T-helper 2 cell treated with Interferon-gamma antibody and Interleukin-4, amounts not matched to agents 5 μg/mL and 100 μg/mL, for 36 hours (primary cell): ENCODE results near the gene CPPED1.

Experiments
- DNase-seq: peaks from one replicate; pipeline ENCODE4 v3.0.0; 2021; ENCODE audit warnings: low spot score
- H3K27ac Mint-ChIP-seq: one replicate; pipeline ENCODE4 v1.8.0; 2021; ENCODE audit warnings: mild to moderate bottlenecking, mixed read lengths
- H3K27me3 Mint-ChIP-seq: one replicate; pipeline ENCODE4 v1.8.0; 2021; ENCODE audit warnings: low read depth, mixed read lengths
- H3K36me3 Mint-ChIP-seq: one replicate; pipeline ENCODE4 v1.8.0; 2021; ENCODE audit warnings: low read depth, mixed read lengths
- H3K4me1 Mint-ChIP-seq: one replicate; pipeline ENCODE4 v1.8.0; 2021; ENCODE audit warnings: low read depth, mixed read lengths
- H3K4me3 Mint-ChIP-seq: one replicate; pipeline ENCODE4 v1.8.0; 2022; ENCODE audit warnings: mild to moderate bottlenecking, moderate library complexity, mixed read lengths
- H3K9me3 Mint-ChIP-seq: one replicate; pipeline ENCODE4 v1.8.0; 2021; ENCODE audit warnings: mixed read lengths

Gene CPPED1

GRCh38 chr16:12752159-12752558 is 51.5 kb downstream of the CPPED1 start:
- Mint-ChIP-seq H3K27ac (no peak overlapping the region), H3K36me3 (peaks cover 12% of the 10 kb centered on the region), H3K4me1 (peaks cover 25% of the 10 kb centered on the region)

DNA sequence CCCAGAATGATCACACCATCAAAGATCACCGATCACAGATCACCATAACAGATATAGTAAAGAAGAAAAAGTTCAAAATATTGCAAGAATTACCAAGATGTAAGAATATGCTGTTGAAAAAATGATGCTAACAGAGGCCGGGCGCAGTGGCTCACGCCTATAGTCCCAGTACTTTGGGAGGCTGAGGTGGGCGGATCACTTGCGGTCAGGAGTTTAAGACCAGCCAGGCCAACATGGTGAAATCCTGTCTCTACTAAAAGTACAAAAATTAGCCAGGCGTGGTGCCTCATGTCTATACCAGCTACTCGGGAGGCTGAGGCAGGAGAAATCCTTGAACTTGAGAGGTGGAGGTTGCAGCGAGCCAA is 53.2 kb downstream of the CPPED1 start:
- Mint-ChIP-seq H3K36me3 (peaks cover 19% of the 10 kb centered on the region), H3K9me3 (peaks cover 7% of the 10 kb centered on the region), H3K27ac (peak overlapping the region; percentile 85), H3K27me3 (no peaks in the 10 kb centered on the region), H3K4me3 (peak overlapping the region; percentile 47), H3K4me1 (peaks cover 25% of the 10 kb centered on the region)
- DNase-seq, result no peak

More at GRCh38 chr16:12752159-12752558, 51.5 kb downstream of the CPPED1 start:
- Mint-ChIP-seq H3K9me3 (no peaks in the 10 kb centered on the region), H3K27me3 (no peaks in the 10 kb centered on the region), H3K4me3 (no peak overlapping the region)
- DNase-seq, result no peak

GRCh38 chr16:12749076-12749475 is 54.6 kb downstream of the CPPED1 start:
- Mint-ChIP-seq H3K4me1 (peaks cover 25% of the 10 kb centered on the region), H3K4me3 (no peak overlapping the region), H3K27ac (peak overlapping the region; percentile 85), H3K27me3 (no peaks in the 10 kb centered on the region), H3K36me3 (peaks cover 30% of the 10 kb centered on the region), H3K9me3 (peaks cover 20% of the 10 kb centered on the region)
- DNase-seq, result no peak

DNA sequence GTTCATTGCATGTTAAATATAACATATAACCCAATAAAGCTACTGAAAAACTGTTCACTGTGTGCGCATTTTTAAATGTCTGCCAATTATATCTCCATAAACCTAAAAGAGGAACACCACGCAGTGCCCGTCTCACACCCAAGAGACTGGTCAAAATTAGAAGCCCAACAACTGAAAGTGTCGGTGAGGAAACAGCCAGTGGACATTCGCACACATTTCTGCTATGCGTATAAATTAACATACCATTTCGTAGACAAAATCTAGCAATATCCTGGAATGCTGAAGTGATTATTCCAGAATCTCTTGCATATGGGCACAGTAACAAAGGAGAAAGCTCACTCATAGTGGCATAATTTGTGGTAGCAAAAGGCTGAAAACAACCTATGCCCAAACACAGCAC is 55.9 kb downstream of the CPPED1 start:
- peaks cover 30% of the 10 kb centered on the region for H3K9me3 Mint-ChIP-seq
- no peak for DNase-seq
- H3K4me3 Mint-ChIP-seq, result no peak overlapping the region
- H3K27ac Mint-ChIP-seq, result no peak overlapping the region
- peaks cover 25% of the 10 kb centered on the region for H3K4me1 Mint-ChIP-seq
- no peaks in the 10 kb centered on the region for H3K27me3 Mint-ChIP-seq
- peaks cover 37% of the 10 kb centered on the region for H3K36me3 Mint-ChIP-seq

DNA sequence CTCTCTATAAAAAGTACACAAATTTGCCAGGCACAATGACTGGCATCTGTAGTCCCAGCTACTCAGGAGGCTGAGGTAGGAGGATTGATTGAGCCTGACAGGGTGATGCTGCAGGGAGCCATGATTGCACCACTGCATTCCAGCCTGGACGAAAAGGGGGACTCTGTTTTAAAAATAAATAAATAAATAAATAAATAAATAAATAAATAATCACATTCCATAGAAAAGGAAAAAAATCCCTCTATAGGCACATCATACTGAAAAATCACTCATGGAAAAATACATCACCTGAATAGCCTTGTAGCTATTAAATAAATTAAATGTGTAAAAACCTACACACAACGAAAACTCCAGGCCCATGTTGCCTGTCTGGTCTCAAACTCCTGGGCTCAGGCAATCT is 56.4 kb downstream of the CPPED1 start:
- Mint-ChIP-seq H3K27ac (no peak overlapping the region), H3K4me3 (no peak overlapping the region), H3K4me1 (peaks cover 25% of the 10 kb centered on the region), H3K27me3 (no peaks in the 10 kb centered on the region), H3K9me3 (peaks cover 30% of the 10 kb centered on the region), H3K36me3 (peaks cover 37% of the 10 kb centered on the region)
- no peak for DNase-seq

- Mint-ChIP-seq H3K27ac (no peak overlapping the region), H3K4me1 (peaks cover 8% of the 10 kb centered on the region), H3K9me3 (peaks cover 30% of the 10 kb centered on the region), H3K27me3 (no peaks in the 10 kb centered on the region), H3K4me3 (no peak overlapping the region), H3K36me3 (peaks cover 39% of the 10 kb centered on the region)
- DNase-seq, result no peak
Measured at GRCh38 chr16:12744860-12745259, 58.8 kb downstream of the CPPED1 start.

GRCh38 chr16:12742741-12743140 is 60.9 kb downstream of the CPPED1 start:
- H3K27ac Mint-ChIP-seq, result no peak overlapping the region
- no peaks in the 10 kb centered on the region for H3K4me1 Mint-ChIP-seq
- H3K36me3 Mint-ChIP-seq, result peaks cover 40% of the 10 kb centered on the region
- no peak for DNase-seq
- H3K9me3 Mint-ChIP-seq, result peaks cover 34% of the 10 kb centered on the region
- no peak overlapping the region for H3K4me3 Mint-ChIP-seq
- no peaks in the 10 kb centered on the region for H3K27me3 Mint-ChIP-seq

- DNase-seq, result no peak
- no peak overlapping the region for H3K4me3 Mint-ChIP-seq
- no peaks in the 10 kb centered on the region for H3K27me3 Mint-ChIP-seq
- H3K9me3 Mint-ChIP-seq, result peaks cover 33% of the 10 kb centered on the region
- peaks cover 44% of the 10 kb centered on the region for H3K36me3 Mint-ChIP-seq
- no peak overlapping the region for H3K27ac Mint-ChIP-seq
- H3K4me1 Mint-ChIP-seq, result no peaks in the 10 kb centered on the region
Measured at GRCh38 chr16:12740986-12741610, 62.6 kb downstream of the CPPED1 start.

- Mint-ChIP-seq H3K27me3 (no peaks in the 10 kb centered on the region), H3K4me1 (no peaks in the 10 kb centered on the region), H3K4me3 (no peak overlapping the region), H3K9me3 (peaks cover 24% of the 10 kb centered on the region), H3K36me3 (peaks cover 36% of the 10 kb centered on the region), H3K27ac (no peak overlapping the region)
- no peak for DNase-seq
Measured at GRCh38 chr16:12739738-12740137, 63.9 kb downstream of the CPPED1 start.

DNA sequence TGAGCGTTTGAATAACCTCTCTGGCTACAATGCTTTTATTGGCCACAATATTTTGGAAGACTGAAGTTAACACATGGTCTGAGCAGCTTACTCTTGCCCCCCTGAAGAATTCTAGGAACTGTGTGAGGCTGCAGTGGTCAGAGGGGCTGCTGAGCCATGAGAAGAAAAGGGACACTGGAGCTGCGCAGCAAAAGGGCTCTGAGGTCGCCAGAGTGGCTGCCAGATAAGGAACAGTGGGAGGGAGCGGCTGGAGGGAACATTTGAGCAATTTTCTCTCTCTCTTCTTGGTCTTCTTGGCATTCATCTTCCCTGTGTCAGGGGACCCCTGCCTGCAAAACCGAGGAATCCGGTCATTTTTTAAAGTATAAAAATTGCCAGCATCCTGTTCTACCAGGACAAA is 66.1 kb downstream of the CPPED1 start:
- peaks cover 22% of the 10 kb centered on the region for H3K9me3 Mint-ChIP-seq
- H3K4me3 Mint-ChIP-seq, result no peak overlapping the region
- peaks cover 40% of the 10 kb centered on the region for H3K36me3 Mint-ChIP-seq
- no peaks in the 10 kb centered on the region for H3K27me3 Mint-ChIP-seq
- H3K27ac Mint-ChIP-seq, result no peak overlapping the region
- DNase-seq, result no peak
- no peaks in the 10 kb centered on the region for H3K4me1 Mint-ChIP-seq

- Mint-ChIP-seq H3K4me1 (no peaks in the 10 kb centered on the region), H3K27me3 (no peaks in the 10 kb centered on the region), H3K27ac (no peak overlapping the region), H3K4me3 (no peak overlapping the region), H3K36me3 (peaks cover 48% of the 10 kb centered on the region), H3K9me3 (peaks cover 34% of the 10 kb centered on the region)
- DNase-seq, result no peak
Measured at GRCh38 chr16:12735805-12736204, 67.9 kb downstream of the CPPED1 start.

GRCh38 chr16:12732600-12732999 is 71.1 kb downstream of the CPPED1 start:
- no peak overlapping the region for H3K4me3 Mint-ChIP-seq
- H3K36me3 Mint-ChIP-seq, result peaks cover 36% of the 10 kb centered on the region
- H3K27ac Mint-ChIP-seq, result no peak overlapping the region
- peaks cover 3% of the 10 kb centered on the region for H3K4me1 Mint-ChIP-seq
- DNase-seq, result no peak
- H3K9me3 Mint-ChIP-seq, result peaks cover 35% of the 10 kb centered on the region
- H3K27me3 Mint-ChIP-seq, result no peaks in the 10 kb centered on the region

DNA sequence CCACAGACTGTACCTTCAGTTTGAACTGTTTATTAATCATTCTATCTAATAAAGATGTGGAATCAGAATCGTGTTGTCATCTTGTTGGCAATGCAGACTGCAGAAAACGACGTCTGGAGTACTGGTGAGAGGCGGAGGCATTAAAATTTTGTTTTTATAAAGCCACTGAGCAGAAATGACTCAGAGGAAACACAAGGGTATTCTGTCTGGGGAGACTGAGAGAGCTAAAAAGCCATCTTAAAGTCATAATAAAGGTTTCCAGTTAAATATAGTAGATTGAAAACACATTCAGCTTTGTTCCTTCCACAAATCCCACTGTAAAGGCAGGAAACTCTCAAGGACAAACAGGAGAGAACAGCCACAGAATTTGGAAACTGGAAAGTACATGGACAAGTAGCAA is 74.2 kb downstream of the CPPED1 start:
- Mint-ChIP-seq H3K9me3 (peaks cover 28% of the 10 kb centered on the region), H3K36me3 (peaks cover 22% of the 10 kb centered on the region), H3K27ac (no peak overlapping the region), H3K4me3 (no peak overlapping the region), H3K27me3 (no peaks in the 10 kb centered on the region), H3K4me1 (peaks cover 3% of the 10 kb centered on the region)
- no peak for DNase-seq

DNA sequence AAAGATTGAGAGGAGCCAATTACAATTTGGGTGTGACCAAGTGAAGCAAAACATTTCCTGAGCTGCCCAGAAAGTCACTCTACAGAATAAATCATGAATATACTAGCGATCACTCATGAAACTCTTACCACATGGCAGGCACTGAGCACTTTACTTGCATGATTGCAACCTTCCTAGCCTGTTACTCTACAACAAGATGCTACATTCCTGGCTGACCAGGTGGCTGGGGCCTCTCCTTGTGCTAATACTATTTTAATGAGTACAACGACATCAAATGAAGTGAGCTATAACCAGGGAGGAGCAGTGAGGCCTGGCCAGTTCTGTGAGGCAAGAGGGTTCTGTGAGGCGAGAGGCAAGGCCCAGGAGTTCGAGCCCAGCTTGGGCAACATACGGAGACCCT is 75.2 kb downstream of the CPPED1 start:
- H3K4me1 Mint-ChIP-seq, result peaks cover 3% of the 10 kb centered on the region
- H3K27ac Mint-ChIP-seq, result no peak overlapping the region
- H3K36me3 Mint-ChIP-seq, result peaks cover 19% of the 10 kb centered on the region
- DNase-seq, result no peak
- peaks cover 25% of the 10 kb centered on the region for H3K9me3 Mint-ChIP-seq
- H3K4me3 Mint-ChIP-seq, result no peak overlapping the region
- no peaks in the 10 kb centered on the region for H3K27me3 Mint-ChIP-seq

DNA sequence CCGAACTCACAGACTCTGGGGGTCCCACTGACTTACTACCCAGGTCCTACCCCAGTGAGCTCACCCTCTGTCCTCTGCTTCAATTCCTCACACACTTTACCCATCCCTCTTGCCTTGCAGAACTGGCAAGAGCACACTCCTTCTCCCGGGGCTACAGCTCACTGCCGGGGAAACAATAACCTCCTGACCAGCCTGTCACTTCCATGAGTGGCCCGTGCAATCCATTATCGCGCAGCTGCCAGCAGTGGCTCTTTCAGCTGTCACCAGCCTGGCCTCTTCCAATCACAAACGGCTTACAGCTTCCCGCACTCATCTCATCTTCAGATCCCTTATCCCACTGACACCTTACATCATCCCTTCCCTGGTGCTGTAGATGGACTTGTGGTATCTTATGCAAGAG is 79.5 kb downstream of the CPPED1 start:
- H3K4me1 Mint-ChIP-seq, result peaks cover under 1% of the 10 kb centered on the region
- H3K4me3 Mint-ChIP-seq, result no peak overlapping the region
- no peak for DNase-seq
- H3K27ac Mint-ChIP-seq, result no peak overlapping the region
- no peaks in the 10 kb centered on the region for H3K27me3 Mint-ChIP-seq
- peaks cover 1% of the 10 kb centered on the region for H3K36me3 Mint-ChIP-seq
- H3K9me3 Mint-ChIP-seq, result no peaks in the 10 kb centered on the region
